ENCODE measurements around the gene OTULINL.

OTULINL gene

GRCh38 chr5:14581891-14582796, 552 bp downstream of the OTULINL start:
- Histone ChIP-seq H3K36me3 (ENCODE audit: insufficient read depth, insufficient read length, low read length) (no peaks in the 10 kb centered on the region), H3K4me3 (ENCODE audit: insufficient read length, low read depth) (peak overlapping the region; percentile 61), H3K4me1 (ENCODE audit: insufficient read depth, insufficient read length) (no peaks in the 10 kb centered on the region), H3K27me3 (ENCODE audit: insufficient read depth, insufficient read length) (peaks cover 37% of the 10 kb centered on the region), H3K9ac (ENCODE audit: insufficient read length, low read depth) (peak overlapping the region; percentile 85), H3K9me3 (ENCODE audit: insufficient read depth, low read length) (peaks cover 19% of the 10 kb centered on the region)
- TF ChIP-seq ZNF274 (IDR thresholded peaks at IDR 0.05; ENCODE audit: low read depth, low read length): no peak
- TF ChIP-seq SUZ12 (IDR thresholded peaks at IDR 0.05; ENCODE audit: extremely low read depth, insufficient read depth, insufficient read length): no peak
- TF ChIP-seq YY1 (IDR thresholded peaks at IDR 0.05; ENCODE audit: insufficient read depth, insufficient read length): no peak
- DNase-seq (ENCODE audit: low read depth, low spot score): peak; percentile 23

GRCh38 chr5:14582797-14583137, 1.2 kb downstream of the OTULINL start:
- H3K27me3 ChIP-seq (ENCODE audit: insufficient read depth, insufficient read length): peaks cover 37% of the 10 kb centered on the region
- H3K4me1 ChIP-seq (ENCODE audit: insufficient read depth, insufficient read length): no peaks in the 10 kb centered on the region
- no peak overlapping the region for H3K9ac ChIP-seq (ENCODE audit: insufficient read length, low read depth)
- H3K4me3 ChIP-seq (ENCODE audit: insufficient read length, low read depth): peak overlapping the region; percentile 61
- peaks cover 19% of the 10 kb centered on the region for H3K9me3 ChIP-seq (ENCODE audit: insufficient read depth, low read length)
- H3K36me3 ChIP-seq (ENCODE audit: insufficient read depth, insufficient read length, low read length): no peaks in the 10 kb centered on the region
- no peak for DNase-seq (ENCODE audit: low read depth, low spot score)
- no peak for TF ChIP-seq SUZ12 (IDR thresholded peaks at IDR 0.05; ENCODE audit: extremely low read depth, insufficient read depth, insufficient read length)
- no peak for TF ChIP-seq ZNF274 (IDR thresholded peaks at IDR 0.05; ENCODE audit: low read depth, low read length)
- TF ChIP-seq YY1 (IDR thresholded peaks at IDR 0.05; ENCODE audit: insufficient read depth, insufficient read length): no peak

GRCh38 chr5:14584848-14585247, 3.3 kb downstream of the OTULINL start:
- no peak for DNase-seq (ENCODE audit: low read depth, low spot score)
- no peak for TF ChIP-seq SUZ12 (IDR thresholded peaks at IDR 0.05; ENCODE audit: extremely low read depth, insufficient read depth, insufficient read length)
- no peak for TF ChIP-seq YY1 (IDR thresholded peaks at IDR 0.05; ENCODE audit: insufficient read depth, insufficient read length)
- TF ChIP-seq ZNF274 (IDR thresholded peaks at IDR 0.05; ENCODE audit: low read depth, low read length): no peak
- no peaks in the 10 kb centered on the region for H3K4me1 ChIP-seq (ENCODE audit: insufficient read depth, insufficient read length)
- no peak overlapping the region for H3K9ac ChIP-seq (ENCODE audit: insufficient read length, low read depth)
- H3K4me3 ChIP-seq (ENCODE audit: insufficient read length, low read depth): no peak overlapping the region
- H3K9me3 ChIP-seq (ENCODE audit: insufficient read depth, low read length): peaks cover 19% of the 10 kb centered on the region
- H3K27me3 ChIP-seq (ENCODE audit: insufficient read depth, insufficient read length): peaks cover 28% of the 10 kb centered on the region
- H3K36me3 ChIP-seq (ENCODE audit: insufficient read depth, insufficient read length, low read length): no peaks in the 10 kb centered on the region

GRCh38 chr5:14587150-14587549, 5.6 kb downstream of the OTULINL start:
- Histone ChIP-seq H3K4me3 (ENCODE audit: insufficient read length, low read depth) (no peak overlapping the region), H3K4me1 (ENCODE audit: insufficient read depth, insufficient read length) (no peaks in the 10 kb centered on the region)

GRCh38 chr5:14588145-14588544, 6.6 kb downstream of the OTULINL start:
- H3K27me3 ChIP-seq (ENCODE audit: insufficient read depth, insufficient read length): peaks cover 10% of the 10 kb centered on the region
- peaks cover 19% of the 10 kb centered on the region for H3K9me3 ChIP-seq (ENCODE audit: insufficient read depth, low read length)
- no peak for DNase-seq (ENCODE audit: low read depth, low spot score)
- no peak overlapping the region for H3K4me3 ChIP-seq (ENCODE audit: insufficient read length, low read depth)
- H3K9ac ChIP-seq (ENCODE audit: insufficient read length, low read depth): no peak overlapping the region
- no peaks in the 10 kb centered on the region for H3K4me1 ChIP-seq (ENCODE audit: insufficient read depth, insufficient read length)
- TF ChIP-seq SUZ12 (IDR thresholded peaks at IDR 0.05; ENCODE audit: extremely low read depth, insufficient read depth, insufficient read length) (no peak), YY1 (IDR thresholded peaks at IDR 0.05; ENCODE audit: insufficient read depth, insufficient read length) (no peak), ZNF274 (IDR thresholded peaks at IDR 0.05; ENCODE audit: low read depth, low read length) (no peak)
- no peaks in the 10 kb centered on the region for H3K36me3 ChIP-seq (ENCODE audit: insufficient read depth, insufficient read length, low read length)

More at GRCh38 chr5:14587150-14587549, 5.6 kb downstream of the OTULINL start:
- Histone ChIP-seq H3K27me3 (ENCODE audit: insufficient read depth, insufficient read length) (peaks cover 14% of the 10 kb centered on the region), H3K9me3 (ENCODE audit: insufficient read depth, low read length) (peaks cover 19% of the 10 kb centered on the region), H3K9ac (ENCODE audit: insufficient read length, low read depth) (no peak overlapping the region), H3K36me3 (ENCODE audit: insufficient read depth, insufficient read length, low read length) (no peaks in the 10 kb centered on the region)
- TF ChIP-seq YY1 (IDR thresholded peaks at IDR 0.05; ENCODE audit: insufficient read depth, insufficient read length): no peak
- no peak for TF ChIP-seq ZNF274 (IDR thresholded peaks at IDR 0.05; ENCODE audit: low read depth, low read length)
- no peak for DNase-seq (ENCODE audit: low read depth, low spot score)

- H3K4me1 ChIP-seq (ENCODE audit: insufficient read depth, insufficient read length): no peaks in the 10 kb centered on the region
- peaks cover 4% of the 10 kb centered on the region for H3K27me3 ChIP-seq (ENCODE audit: insufficient read depth, insufficient read length)
- no peak for DNase-seq (ENCODE audit: low read depth, low spot score)
- H3K9ac ChIP-seq (ENCODE audit: insufficient read length, low read depth): no peak overlapping the region
- H3K9me3 ChIP-seq (ENCODE audit: insufficient read depth, low read length): peaks cover 19% of the 10 kb centered on the region
- H3K4me3 ChIP-seq (ENCODE audit: insufficient read length, low read depth): no peak overlapping the region
- no peaks in the 10 kb centered on the region for H3K36me3 ChIP-seq (ENCODE audit: insufficient read depth, insufficient read length, low read length)
- no peak for TF ChIP-seq SUZ12 (IDR thresholded peaks at IDR 0.05; ENCODE audit: extremely low read depth, insufficient read depth, insufficient read length)
- TF ChIP-seq ZNF274 (IDR thresholded peaks at IDR 0.05; ENCODE audit: low read depth, low read length): no peak
- no peak for TF ChIP-seq YY1 (IDR thresholded peaks at IDR 0.05; ENCODE audit: insufficient read depth, insufficient read length)
These were observed 7.4 kb downstream of the OTULINL start for GRCh38 chr5:14588758-14589543.

- no peak overlapping the region for H3K4me3 ChIP-seq (ENCODE audit: insufficient read length, low read depth)
- TF ChIP-seq SUZ12 (IDR thresholded peaks at IDR 0.05; ENCODE audit: extremely low read depth, insufficient read depth, insufficient read length) (no peak), ZNF274 (IDR thresholded peaks at IDR 0.05; ENCODE audit: low read depth, low read length) (no peak), YY1 (IDR thresholded peaks at IDR 0.05; ENCODE audit: insufficient read depth, insufficient read length) (no peak)
- no peak for DNase-seq (ENCODE audit: low read depth, low spot score)
- H3K4me1 ChIP-seq (ENCODE audit: insufficient read depth, insufficient read length): peaks cover 2% of the 10 kb centered on the region
- H3K36me3 ChIP-seq (ENCODE audit: insufficient read depth, insufficient read length, low read length): no peaks in the 10 kb centered on the region
- peaks cover 5% of the 10 kb centered on the region for H3K9me3 ChIP-seq (ENCODE audit: insufficient read depth, low read length)
- no peak overlapping the region for H3K9ac ChIP-seq (ENCODE audit: insufficient read length, low read depth)
- H3K27me3 ChIP-seq (ENCODE audit: insufficient read depth, insufficient read length): no peaks in the 10 kb centered on the region
These were observed 9.4 kb downstream of the OTULINL start for GRCh38 chr5:14590949-14591348.
